GM18508 (cell line): Measurements from ENCODE around the gene CENPQ.

Experiments used
- ATAC-seq: cut with Tn5 transposase; IDR thresholded peaks from one replicate; pipeline ENCODE4 v1.9.1; 2021; ENCODE audit warnings: moderate number of reproducible peaks; ENCODE audit not compliant: insufficient read depth, unreplicated experiment

CENPQ gene

GRCh38 chr6:49535795-49536194 lies 72.6 kb downstream of the CENPQ start:
- ATAC-seq = no peak

- ATAC-seq = no peak
Observed at GRCh38 chr6:49539102-49539501, 75.9 kb downstream of the CENPQ start.

- no peak for ATAC-seq
Observed at GRCh38 chr6:49540614-49541013, 77.4 kb downstream of the CENPQ start.

GRCh38 chr6:49541210-49541724 lies 78.1 kb downstream of the CENPQ start:
- ATAC-seq = no peak

- ATAC-seq = no peak
Observed at GRCh38 chr6:49541936-49542335, 78.8 kb downstream of the CENPQ start.
